SH-SY5Y (cell line): ENCODE measurements around the gene SAMM50.

Experiments
- GATA2 ChIP-seq: IDR thresholded peaks from 2 replicates; pipeline ENCODE4 v1.6.1; 2011; ENCODE audit warnings: mild to moderate bottlenecking, low read depth, low read length
- GATA3 ChIP-seq: IDR thresholded peaks from 2 replicates; pipeline ENCODE4 v1.6.1; 2011; ENCODE audit warnings: low read depth, mild to moderate bottlenecking, low read length, moderate library complexity

- TF ChIP-seq GATA2 (no peak), GATA3 (no peak)
These were observed 57.3 kb downstream of the SAMM50 start for GRCh38 chr22:44012591-44012990.
